NCI-H1694 (cell line): Measurements from ENCODE around the gene AQP11.
"Not testable (repeated sequence)": the region's sequence is repeated elsewhere in the genome, so short reads cannot be mapped to it uniquely, and the experiment has no call there.

Source experiments
- DNase-seq: peaks from one replicate; lab custom pipeline; 2025; lab: John Stamatoyannopoulos, UW

AQP11 gene, protein sequence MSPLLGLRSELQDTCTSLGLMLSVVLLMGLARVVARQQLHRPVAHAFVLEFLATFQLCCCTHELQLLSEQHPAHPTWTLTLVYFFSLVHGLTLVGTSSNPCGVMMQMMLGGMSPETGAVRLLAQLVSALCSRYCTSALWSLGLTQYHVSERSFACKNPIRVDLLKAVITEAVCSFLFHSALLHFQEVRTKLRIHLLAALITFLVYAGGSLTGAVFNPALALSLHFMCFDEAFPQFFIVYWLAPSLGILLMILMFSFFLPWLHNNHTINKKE

DNA sequence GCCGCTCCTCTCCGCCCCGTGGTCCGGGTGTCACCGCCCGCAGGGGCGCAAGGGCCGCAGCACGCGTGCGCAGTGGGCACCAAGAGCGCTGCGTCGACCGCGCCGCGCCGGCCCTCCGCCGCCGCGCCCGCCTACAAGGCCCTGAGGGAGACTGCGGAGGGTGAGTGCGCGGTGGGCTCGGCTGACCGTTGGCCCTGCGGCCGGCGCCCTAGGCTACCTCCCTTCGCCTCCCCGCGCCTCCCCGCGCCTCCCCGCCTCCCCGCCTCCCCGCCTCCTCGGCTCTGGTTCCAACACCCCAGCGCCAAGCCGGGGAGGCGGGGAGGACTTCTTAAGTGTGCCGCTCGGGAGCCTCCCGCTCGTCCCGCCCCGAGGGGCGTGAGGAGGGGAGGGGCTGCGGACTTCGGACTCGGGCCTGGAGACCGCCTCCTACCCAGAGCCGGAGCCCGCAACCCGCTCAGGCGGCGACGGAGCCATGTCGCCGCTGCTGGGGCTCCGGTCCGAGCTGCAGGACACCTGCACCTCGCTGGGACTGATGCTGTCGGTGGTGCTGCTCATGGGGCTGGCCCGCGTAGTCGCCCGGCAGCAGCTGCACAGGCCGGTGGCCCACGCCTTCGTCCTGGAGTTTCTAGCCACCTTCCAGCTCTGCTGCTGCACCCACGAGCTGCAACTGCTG lies at the start of gene AQP11:
Gene AQP11 (plus strand): TSS at position 433 of the 673 bp plus-strand sequence. CDS start 40 bp downstream, at position 473.
- peak; percentile 34 for DNase-seq

- DNase-seq = no peak
Measured at GRCh38 chr11:77542296-77542695, 47.5 kb upstream of the AQP11 start.

- no peak for DNase-seq
Measured at GRCh38 chr11:77547047-77547836, 42.5 kb upstream of the AQP11 start.

GRCh38 chr11:77547863-77548551 lies 41.7 kb upstream of the AQP11 start:
- DNase-seq = peak; percentile 73

- DNase-seq = no peak
Measured at GRCh38 chr11:77548552-77549445, 41.0 kb upstream of the AQP11 start.

- DNase-seq = not testable (repeated sequence)
Measured at GRCh38 chr11:77551426-77551825, 38.3 kb upstream of the AQP11 start.

- DNase-seq = no peak
Measured at GRCh38 chr11:77557553-77557952, 32.2 kb upstream of the AQP11 start.

- no peak for DNase-seq
Measured at GRCh38 chr11:77558380-77558779, 31.4 kb upstream of the AQP11 start.

DNA sequence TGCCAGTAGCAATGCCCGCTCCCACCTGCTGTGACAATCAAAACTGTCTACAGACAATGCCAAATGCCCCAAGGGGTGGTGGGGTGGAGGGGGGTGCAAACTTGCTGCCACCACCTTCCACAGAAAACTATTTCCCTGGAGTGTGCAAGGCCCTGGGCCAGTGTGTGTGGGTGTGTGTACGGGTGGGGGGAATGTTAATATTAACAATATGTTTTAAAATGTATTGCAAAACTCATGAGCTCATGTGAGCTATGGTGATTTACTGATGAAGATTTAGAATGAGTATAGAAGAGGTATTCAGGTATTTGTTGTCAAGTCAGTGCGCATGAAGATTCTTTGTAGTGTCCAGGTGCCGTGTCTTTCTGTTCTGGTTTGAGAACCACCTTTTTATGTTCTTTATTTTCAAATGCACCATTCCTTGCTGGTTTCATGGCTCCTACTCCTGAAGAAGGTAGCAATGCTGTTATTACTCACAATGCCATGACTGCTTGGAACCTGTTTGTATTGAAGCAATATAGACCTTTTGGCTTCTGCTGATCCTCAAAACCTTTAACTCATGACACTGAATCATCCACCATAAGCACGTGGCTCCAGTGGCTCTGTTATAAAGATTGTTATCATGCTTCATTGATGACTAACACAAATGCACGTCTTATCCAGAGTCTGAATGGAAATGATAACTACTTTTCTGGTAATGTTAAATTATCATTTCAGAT lies 29.9 kb upstream of the AQP11 start:
- no peak for DNase-seq

DNA sequence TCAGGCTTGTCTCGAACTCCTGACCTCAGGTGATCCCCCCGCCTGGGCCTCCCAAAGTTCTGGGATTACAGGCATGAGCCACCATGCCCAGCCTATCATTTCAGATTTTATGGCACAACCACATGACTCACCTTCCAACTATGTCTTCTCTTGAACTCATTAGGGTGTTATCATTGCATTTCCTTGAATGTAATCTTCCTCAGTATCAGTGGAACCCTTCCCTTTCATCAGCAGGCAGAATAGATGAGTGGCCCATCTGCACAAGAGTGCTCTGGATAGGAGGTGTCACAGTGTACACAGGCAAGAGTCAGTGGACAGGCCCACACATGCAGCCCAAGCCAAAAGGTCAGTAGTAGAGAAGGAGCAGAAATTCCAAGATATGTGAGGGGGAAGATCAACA lies 29.1 kb upstream of the AQP11 start:
- no peak for DNase-seq

- DNase-seq = no peak
Measured at GRCh38 chr11:77561257-77561656, 28.5 kb upstream of the AQP11 start.

- DNase-seq = no peak
Measured at GRCh38 chr11:77568306-77568705, 21.4 kb upstream of the AQP11 start.

- no peak for DNase-seq
Measured at GRCh38 chr11:77568916-77569675, 20.7 kb upstream of the AQP11 start.

- DNase-seq = no peak
Measured at GRCh38 chr11:77569676-77570070, 20.1 kb upstream of the AQP11 start.

GRCh38 chr11:77570896-77571295 lies 18.9 kb upstream of the AQP11 start:
- DNase-seq = not testable (repeated sequence)

- DNase-seq = not testable (repeated sequence)
Measured at GRCh38 chr11:77575428-77575827, 14.3 kb upstream of the AQP11 start.

GRCh38 chr11:77580712-77581337 lies 8.9 kb upstream of the AQP11 start:
- DNase-seq = peak; percentile 39

DNA sequence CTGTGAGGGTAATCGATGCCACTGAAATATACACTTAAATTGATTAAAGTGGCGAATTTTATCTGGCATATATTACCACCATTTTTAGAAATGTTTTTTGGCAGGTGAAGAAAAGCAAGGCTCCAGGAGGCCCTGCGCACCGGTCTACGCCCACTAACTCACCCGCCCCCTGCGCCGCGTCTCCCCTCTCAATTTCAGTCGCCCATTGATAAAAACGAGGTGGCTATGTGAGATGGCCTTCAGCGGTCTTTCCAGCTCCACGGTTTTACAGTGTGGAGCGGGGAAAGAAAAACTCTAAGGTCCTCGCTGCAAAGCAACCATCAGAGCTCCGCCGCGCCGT lies 602 bp upstream of the AQP11 start:
- peak; percentile 34 for DNase-seq

DNA sequence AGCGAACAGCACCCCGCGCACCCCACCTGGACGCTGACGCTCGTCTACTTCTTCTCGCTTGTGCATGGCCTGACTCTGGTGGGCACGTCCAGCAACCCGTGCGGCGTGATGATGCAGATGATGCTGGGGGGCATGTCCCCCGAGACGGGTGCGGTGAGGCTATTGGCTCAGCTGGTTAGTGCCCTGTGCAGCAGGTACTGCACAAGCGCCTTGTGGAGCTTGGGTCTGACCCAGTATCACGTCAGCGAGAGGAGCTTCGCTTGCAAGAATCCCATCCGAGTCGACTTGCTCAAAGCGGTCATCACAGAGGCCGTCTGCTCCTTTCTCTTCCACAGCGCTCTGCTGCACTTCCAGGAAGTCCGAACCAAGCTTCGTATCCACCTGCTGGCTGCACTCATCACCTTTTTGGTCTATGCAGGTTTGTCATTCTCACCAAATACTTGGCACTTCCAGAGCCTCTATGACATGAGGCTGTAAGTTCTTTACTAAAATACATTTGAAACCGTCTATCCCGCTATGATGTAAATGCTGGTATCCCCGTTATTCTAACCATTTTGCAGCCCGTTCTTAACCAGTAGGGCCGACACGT lies 535 bp downstream of the AQP11 start:
- DNase-seq = no peak
